Naive B cell (primary cell): ENCODE results near the gene PRKCSH. TPM values are rescaled to one million over a fixed set of nuclear protein-coding genes. Genes with fewer than 3 reads are reported as not detected.
"Not testable (repeated sequence)": the region's sequence is repeated elsewhere in the genome, so short reads cannot be mapped to it uniquely, and the experiment has no call there.

Experiments
- ATAC-seq, 2 donors: fragments of 150-1000 bp; cut with Tn5 transposase; 2 replicates each; pipeline ENCODE4 v1.10.0; 2021; ENCODE audit warnings: low read depth in 2 of 2, mild to moderate bottlenecking in 2 of 2, moderate library complexity in 2 of 2
- DNase-seq: peaks from one replicate; pipeline ENCODE4 v3.0.0; 2022
- H3K27ac Mint-ChIP-seq, 6 donors: one replicate each; pipeline ENCODE4 v1.8.0; 2020 to 2022; ENCODE audit warnings: mild to moderate bottlenecking in 6 of 6, mixed read lengths in 6 of 6, moderate library complexity in 5 of 6, inconsistent platforms in 2 of 6
- H3K27me3 Mint-ChIP-seq, 3 donors: one replicate each; pipeline ENCODE4 v1.8.0; 2021 to 2022; ENCODE audit warnings: mixed read lengths in 3 of 3, mild to moderate bottlenecking in 1 of 3
- H3K36me3 Mint-ChIP-seq, 2 donors: one replicate each; pipeline ENCODE4 v1.8.0; 2020 to 2022; ENCODE audit warnings: mixed read lengths in 2 of 2, inconsistent platforms in 1 of 2, mild to moderate bottlenecking in 1 of 2
- H3K4me1 Mint-ChIP-seq, 3 donors: one replicate each; pipeline ENCODE4 v1.8.0; 2020 to 2022; ENCODE audit warnings: mixed read lengths in 3 of 3, inconsistent platforms in 1 of 3, mild to moderate bottlenecking in 1 of 3, moderate library complexity in 1 of 3
- H3K4me3 Mint-ChIP-seq, 8 donors: one replicate each; pipeline ENCODE4 v1.8.0; 2020 to 2022; ENCODE audit warnings: mild to moderate bottlenecking in 8 of 8, mixed read lengths in 8 of 8, moderate library complexity in 8 of 8, inconsistent platforms in 2 of 8
- H3K9me3 Mint-ChIP-seq, 7 donors: one replicate each; pipeline ENCODE4 v1.8.0; 2020 to 2022; ENCODE audit warnings: mixed read lengths in 7 of 7, mild to moderate bottlenecking in 5 of 7, inconsistent platforms in 2 of 7, moderate library complexity in 1 of 7
- polyA plus RNA-seq, 6 donors: library from polyadenylated mRNA; unstranded; fragments of 300-500 nt; fragmentation: Illumina TruSeq; gene quantifications; one replicate each; pipeline ENCODE4 v1.2.3, GENCODE V29; 2021; ENCODE audit warnings: low read depth in 6 of 6

Gene PRKCSH
- polyA plus RNA-seq, 6 donors from 2014 or later = 32.2 to 79.6 (median 46.9) TPM

DNA sequence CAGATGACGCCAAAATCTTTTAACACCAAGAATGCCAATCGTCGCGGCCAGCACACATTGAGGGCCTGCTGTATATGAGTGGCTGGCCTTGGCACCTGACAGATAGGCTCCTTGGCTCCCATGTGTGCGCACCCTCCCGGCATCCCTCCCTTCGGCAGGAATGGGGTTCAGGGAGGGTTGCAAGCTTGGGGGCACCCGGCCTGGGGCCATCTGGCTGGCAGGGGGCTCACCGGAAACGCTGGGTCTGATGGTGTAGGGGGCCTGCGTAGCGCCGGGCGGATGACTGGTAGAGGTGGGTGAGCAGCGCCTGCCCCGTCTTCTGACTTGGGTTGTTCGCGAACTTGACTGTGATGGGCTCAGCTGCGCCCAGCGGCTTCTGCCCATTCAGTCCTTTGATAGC, 22.4 kb downstream of the PRKCSH start:
- Mint-ChIP-seq H3K36me3 (no peaks in the 10 kb centered on the region), H3K4me1 (peaks cover 0 to 4% (median 0%) of the 10 kb centered on the region in 3 donors), H3K27me3 (peaks cover 5 to 25% (median 23%) of the 10 kb centered on the region in 3 donors), H3K4me3 (no peak overlapping the region), H3K27ac (no peak overlapping the region), H3K9me3 (peaks cover 0 to 1% (median 0%) of the 10 kb centered on the region in 7 donors)
- ATAC-seq (no peak), DNase-seq (no peak)

DNA sequence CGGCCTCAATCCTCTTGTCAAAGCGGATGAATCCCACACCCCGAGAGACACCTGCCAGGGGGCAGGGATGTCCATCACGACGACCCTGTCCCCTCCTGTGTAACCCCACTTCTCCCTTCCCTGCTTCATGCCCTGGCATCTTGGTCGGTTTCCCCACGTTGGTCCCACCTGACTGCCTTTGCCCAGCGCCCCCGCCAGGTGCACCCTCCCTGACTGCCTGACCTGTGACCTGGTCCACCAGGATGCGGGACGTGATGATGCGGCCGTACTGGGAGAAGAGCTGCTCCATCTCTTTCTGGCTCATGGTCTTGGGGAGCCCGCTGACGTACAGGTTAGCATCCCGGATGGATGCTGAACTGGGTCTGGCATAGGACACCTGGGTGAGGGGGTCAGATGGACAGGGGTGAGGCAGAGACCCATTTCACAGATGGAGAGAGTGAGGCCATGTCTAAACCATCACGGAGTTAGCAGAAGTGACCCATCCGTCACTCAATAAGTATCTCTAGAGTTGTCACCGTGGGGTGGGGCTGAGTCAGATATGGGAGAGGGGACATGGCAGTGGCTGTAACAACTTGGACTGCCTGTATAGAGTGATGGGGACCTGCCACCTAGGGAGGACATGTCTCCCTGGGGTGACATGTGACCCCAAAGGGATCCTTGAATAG, 22.9 kb downstream of the PRKCSH start:
- ATAC-seq = no peak
- H3K4me1 Mint-ChIP-seq = peaks cover 0 to 1% (median 0%) of the 10 kb centered on the region in 3 donors
- H3K27me3 Mint-ChIP-seq = peaks cover 5 to 25% (median 23%) of the 10 kb centered on the region in 3 donors
- no peak for DNase-seq
- peaks cover 0 to 1% (median 0%) of the 10 kb centered on the region in 7 donors for H3K9me3 Mint-ChIP-seq
- no peak overlapping the region for H3K4me3 Mint-ChIP-seq
- no peaks in the 10 kb centered on the region for H3K36me3 Mint-ChIP-seq
- peak overlapping the region in 1 of 6 donors; percentile 49 for H3K27ac Mint-ChIP-seq

DNA sequence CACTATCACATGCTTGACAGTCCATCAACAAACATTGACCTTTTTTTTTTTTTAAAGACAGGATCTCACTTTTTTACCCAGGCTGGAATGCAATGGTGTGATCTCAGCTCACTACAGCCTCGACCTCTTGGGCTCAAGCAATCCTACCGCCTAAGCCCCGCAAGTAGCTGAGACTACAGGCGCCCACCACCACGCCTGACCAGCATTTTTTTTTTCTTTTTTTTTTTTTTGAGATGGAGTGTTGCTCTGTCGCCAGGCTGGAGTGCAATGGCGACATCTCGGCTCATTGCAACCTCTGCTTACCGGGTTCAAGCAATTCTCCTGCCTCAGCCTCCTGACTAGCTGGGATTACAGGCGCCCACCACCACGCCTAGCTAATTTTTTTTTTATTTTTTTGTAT, 23.5 kb downstream of the PRKCSH start:
- not testable (repeated sequence) for H3K4me3 Mint-ChIP-seq, H3K9me3 Mint-ChIP-seq, DNase-seq, H3K36me3 Mint-ChIP-seq, ATAC-seq, H3K4me1 Mint-ChIP-seq
- Mint-ChIP-seq H3K27ac (peak overlapping the region in 2 of 6 donors; percentile 47 to 49), H3K27me3 (peaks cover 5 to 25% (median 23%) of the 10 kb centered on the region in 3 donors)

DNA sequence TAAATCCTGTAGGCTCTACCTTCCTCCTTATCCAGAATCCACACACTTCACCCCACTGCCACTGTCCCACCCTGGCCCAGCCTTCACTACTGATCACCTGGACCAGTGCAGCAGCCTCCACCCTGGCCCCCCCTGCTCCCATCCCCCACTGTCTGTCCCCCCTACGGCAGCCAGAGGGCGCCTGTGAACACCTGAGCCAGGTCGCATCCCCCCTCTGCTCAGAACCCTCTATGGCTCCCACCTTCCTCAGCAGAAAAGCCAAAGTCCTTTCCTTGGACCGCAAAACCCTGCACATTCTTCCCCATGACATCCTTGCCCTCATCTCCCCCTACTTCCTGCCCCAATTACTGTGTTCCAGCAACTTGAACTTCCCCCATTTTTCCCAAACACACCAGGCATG, 24.8 kb downstream of the PRKCSH start:
- ATAC-seq = no peak
- H3K36me3 Mint-ChIP-seq = no peaks in the 10 kb centered on the region
- peaks cover 5 to 25% (median 23%) of the 10 kb centered on the region in 3 donors for H3K27me3 Mint-ChIP-seq
- H3K27ac Mint-ChIP-seq = peak overlapping the region in 1 of 6 donors; percentile 75
- no peaks in the 10 kb centered on the region for H3K4me1 Mint-ChIP-seq
- no peak overlapping the region for H3K4me3 Mint-ChIP-seq
- no peak for DNase-seq
- H3K9me3 Mint-ChIP-seq = peaks cover 0 to 1% (median 0%) of the 10 kb centered on the region in 7 donors

DNA sequence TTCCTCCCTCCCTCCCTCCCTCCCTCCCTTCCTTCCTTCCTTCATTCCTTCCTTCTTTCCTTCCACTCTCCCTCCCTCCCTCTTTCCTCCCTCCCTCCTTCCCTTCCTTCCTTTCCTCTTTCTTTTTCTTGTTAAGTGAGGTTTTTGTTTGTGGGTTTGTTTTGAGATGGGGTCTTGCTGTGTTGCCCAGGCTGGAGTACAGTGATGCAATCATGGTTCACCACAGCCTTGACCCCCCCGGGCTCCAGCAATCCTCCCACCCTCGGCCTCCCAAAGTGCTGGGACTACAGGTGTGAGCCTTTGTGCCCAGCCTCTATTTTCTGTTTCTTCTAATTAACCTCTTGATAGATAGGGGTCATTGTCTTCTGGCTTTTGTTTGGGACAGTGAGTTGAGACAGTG, 26.0 kb downstream of the PRKCSH start:
- H3K4me1 Mint-ChIP-seq = no peaks in the 10 kb centered on the region
- peaks cover 0 to 1% (median 0%) of the 10 kb centered on the region in 7 donors for H3K9me3 Mint-ChIP-seq
- H3K27ac Mint-ChIP-seq = no peak overlapping the region
- peaks cover 5 to 30% (median 23%) of the 10 kb centered on the region in 3 donors for H3K27me3 Mint-ChIP-seq
- H3K4me3 Mint-ChIP-seq = no peak overlapping the region
- no peaks in the 10 kb centered on the region for H3K36me3 Mint-ChIP-seq
- ATAC-seq (no peak), DNase-seq (no peak)

DNA sequence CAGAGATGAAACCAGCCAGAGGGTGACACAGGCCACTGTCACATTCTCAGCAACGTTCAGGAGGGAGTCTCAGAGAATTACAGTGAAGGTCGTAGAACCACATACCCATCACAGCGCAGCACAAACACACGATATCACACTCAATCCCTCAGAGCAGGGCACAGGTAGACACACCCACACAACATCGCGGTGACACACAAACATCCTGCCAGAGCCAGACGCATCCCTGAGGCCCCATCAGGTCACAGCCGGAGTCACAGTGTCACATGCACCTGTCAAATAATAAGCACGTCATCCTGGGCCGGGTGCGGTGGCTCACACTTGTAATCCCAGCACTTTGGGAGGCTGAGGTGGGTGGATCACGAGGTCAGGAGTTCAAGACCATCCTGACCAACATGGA, 28.0 kb downstream of the PRKCSH start:
- Mint-ChIP-seq H3K9me3 (peaks cover 0 to 1% (median 0%) of the 10 kb centered on the region in 7 donors), H3K36me3 (no peaks in the 10 kb centered on the region), H3K27ac (peak overlapping the region in 1 of 6 donors; percentile 38), H3K27me3 (peaks cover 10 to 31% (median 19%) of the 10 kb centered on the region in 3 donors), H3K4me3 (peak overlapping the region in 1 of 8 donors; percentile 75), H3K4me1 (no peaks in the 10 kb centered on the region)
- DNase-seq (no peak), ATAC-seq (peak in 1 of 2 donors; percentile 20)

DNA sequence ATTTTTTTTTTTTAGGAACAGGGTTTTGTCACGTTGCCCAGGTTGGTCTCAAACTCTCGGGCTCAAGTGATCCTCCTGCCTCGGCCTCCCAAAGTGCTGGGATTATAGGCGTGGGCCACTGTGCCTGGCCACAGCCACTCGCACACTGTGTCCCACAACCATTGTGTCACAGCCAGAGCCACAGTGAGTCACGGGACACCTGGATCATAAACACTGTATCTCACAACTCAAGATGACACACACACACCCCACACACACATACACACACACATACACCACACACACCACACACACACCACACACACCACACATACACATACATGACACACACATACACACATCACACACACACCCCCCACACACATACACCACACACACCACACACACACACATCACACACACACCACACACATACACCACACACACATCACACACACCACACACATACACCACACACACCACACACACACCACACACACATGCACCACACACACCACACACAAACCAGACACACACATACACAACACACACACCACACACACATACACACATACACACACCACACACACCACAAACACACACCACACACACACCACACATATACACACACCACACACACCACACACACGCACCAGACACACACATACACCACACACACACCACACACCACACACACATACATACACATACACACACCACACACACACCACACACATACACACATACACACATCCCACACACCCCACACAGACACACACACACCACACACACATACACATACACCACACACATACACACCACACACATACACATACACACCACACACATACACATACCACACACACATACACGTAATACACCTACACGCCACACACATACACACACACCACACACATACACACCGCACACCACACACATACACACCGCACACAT, 29.2 kb downstream of the PRKCSH start:
- no peaks in the 10 kb centered on the region for H3K36me3 Mint-ChIP-seq
- peaks cover 11 to 29% (median 14%) of the 10 kb centered on the region in 3 donors for H3K27me3 Mint-ChIP-seq
- H3K27ac Mint-ChIP-seq = no peak overlapping the region
- DNase-seq (no peak), ATAC-seq (no peak)
- peaks cover 0 to 1% (median 0%) of the 10 kb centered on the region in 7 donors for H3K9me3 Mint-ChIP-seq
- H3K4me3 Mint-ChIP-seq = no peak overlapping the region
- no peaks in the 10 kb centered on the region for H3K4me1 Mint-ChIP-seq

DNA sequence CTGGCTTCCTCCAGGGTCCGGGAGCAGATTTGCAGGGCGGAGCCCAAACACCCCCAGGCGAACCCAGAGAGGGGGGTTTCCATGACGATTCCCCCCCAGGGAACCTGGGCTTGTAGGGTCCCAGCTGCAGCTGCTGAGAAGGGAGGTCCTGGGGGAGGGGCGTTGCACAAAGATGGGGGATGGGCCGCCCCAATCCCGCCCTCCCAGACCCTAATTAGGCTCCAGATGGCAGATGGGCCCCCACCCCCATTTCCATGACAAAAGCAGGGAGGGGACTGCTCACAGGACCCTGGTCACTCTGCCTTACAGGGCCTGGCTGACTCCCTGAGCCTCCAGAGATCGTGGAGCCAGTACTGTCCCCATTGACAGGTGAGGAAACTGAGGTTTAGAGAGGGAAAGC, 30.2 kb downstream of the PRKCSH start:
- Mint-ChIP-seq H3K36me3 (no peaks in the 10 kb centered on the region), H3K4me3 (no peak overlapping the region), H3K27ac (peak overlapping the region in 1 of 6 donors; percentile 14), H3K27me3 (peaks cover 4 to 21% (median 7%) of the 10 kb centered on the region in 3 donors), H3K9me3 (no peaks in the 10 kb centered on the region), H3K4me1 (no peaks in the 10 kb centered on the region)
- DNase-seq (no peak), ATAC-seq (no peak)

DNA sequence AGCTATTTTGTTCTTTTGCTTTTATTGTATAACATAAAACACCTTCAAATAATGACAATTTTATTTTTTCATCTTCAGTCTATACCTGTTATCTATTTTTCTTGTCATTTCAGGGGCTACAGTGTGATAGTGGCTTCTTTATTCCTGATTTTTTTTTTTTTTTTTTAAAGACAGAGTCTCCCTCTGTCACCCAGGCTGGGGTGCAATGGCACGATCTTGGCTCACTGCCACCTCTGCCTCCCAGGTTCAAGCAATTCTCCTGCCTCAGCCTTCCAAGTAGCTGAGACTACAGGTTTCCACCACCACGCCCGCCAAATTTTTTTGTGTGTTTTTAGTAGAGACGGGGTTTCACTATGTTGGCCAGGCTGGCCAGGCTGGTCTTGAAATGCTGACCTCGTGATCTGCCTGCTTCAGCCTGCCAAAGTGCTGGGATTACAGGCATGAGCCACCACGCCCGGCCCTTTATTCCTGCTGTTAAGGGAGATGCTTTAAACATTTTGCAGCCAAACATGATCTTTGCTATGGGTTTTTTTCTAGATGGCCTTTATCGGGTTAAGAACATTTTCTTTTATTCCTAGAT, 32.9 kb downstream of the PRKCSH start:
- H3K4me1 Mint-ChIP-seq, H3K9me3 Mint-ChIP-seq, H3K36me3 Mint-ChIP-seq, DNase-seq, H3K27ac Mint-ChIP-seq, ATAC-seq, H3K4me3 Mint-ChIP-seq: not testable (repeated sequence)
- H3K27me3 Mint-ChIP-seq = peaks cover 12 to 29% (median 14%) of the 10 kb centered on the region in 3 donors

DNA sequence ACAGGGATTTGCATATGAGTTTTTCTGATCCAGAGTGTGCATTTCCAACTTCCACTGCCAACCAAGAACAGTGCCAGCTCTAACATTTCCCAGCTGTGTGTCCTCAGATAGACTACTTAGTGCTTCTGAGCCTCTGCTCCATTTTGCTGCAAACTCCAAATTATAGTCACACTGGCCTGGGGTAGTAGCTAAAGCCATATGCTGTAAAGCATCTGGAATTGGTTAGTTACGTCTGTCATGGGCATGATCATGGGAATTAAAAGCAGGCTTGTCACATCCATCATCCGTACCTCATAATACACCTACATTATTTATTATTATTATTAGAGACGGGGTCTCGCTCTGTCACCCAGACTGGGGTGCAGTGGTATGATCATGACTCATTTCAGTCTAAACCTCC, 38.3 kb downstream of the PRKCSH start:
- ATAC-seq (no peak), DNase-seq (no peak)
- Mint-ChIP-seq H3K4me1 (peaks cover 3 to 4% (median 3%) of the 10 kb centered on the region in 3 donors), H3K36me3 (peaks cover 0 to 4% of the 10 kb centered on the region in 2 donors), H3K27ac (no peak overlapping the region), H3K27me3 (peaks cover 17 to 42% (median 28%) of the 10 kb centered on the region in 3 donors), H3K9me3 (peaks cover 0 to 3% (median 0%) of the 10 kb centered on the region in 7 donors), H3K4me3 (no peak overlapping the region)

DNA sequence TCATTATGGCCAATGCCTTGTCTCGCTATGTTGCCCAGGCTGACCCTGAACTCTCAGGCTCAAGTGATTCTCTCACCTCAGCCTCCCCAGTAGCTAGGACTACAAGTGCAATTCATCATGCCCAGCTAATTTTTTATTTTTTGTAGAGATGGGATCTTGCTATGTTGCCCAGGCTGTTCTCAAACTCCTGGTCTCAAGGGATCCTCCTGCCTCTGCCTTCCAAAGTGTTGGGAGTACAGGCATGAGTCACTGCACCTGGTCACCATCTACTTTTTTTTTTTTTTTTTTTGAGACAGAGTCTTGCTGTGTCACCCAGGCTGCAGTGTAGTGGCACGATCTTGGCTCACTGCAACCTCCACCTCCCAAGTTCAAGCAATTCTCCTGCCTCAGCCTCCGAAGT, 39.9 kb downstream of the PRKCSH start:
- not testable (repeated sequence) for H3K36me3 Mint-ChIP-seq, H3K27ac Mint-ChIP-seq, DNase-seq, H3K4me3 Mint-ChIP-seq, H3K9me3 Mint-ChIP-seq, H3K4me1 Mint-ChIP-seq, ATAC-seq
- H3K27me3 Mint-ChIP-seq = peaks cover 18 to 45% (median 35%) of the 10 kb centered on the region in 3 donors

DNA sequence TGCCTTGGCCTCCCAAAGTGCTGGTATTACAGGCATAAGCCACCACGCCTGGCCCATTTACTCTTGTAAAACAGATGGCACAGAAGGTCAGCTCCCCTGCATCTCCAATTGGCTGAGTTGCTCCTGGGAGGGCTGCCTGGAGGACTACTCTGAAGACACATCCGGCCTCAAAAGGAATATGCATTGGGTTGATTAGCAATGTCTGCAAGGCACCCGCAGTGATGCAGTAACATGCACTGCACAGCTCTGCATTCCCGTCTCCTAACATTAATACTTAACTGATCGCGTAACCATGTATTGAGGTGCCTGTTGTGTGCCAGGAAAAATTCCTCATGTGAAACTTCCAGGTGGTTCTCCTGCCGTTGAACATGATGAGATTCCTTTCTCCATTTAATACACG, 40.4 kb downstream of the PRKCSH start:
- Mint-ChIP-seq H3K4me1 (peaks cover 9% of the 10 kb centered on the region in 3 donors), H3K27ac (no peak overlapping the region), H3K4me3 (no peak overlapping the region), H3K27me3 (peaks cover 18 to 45% (median 35%) of the 10 kb centered on the region in 3 donors), H3K9me3 (peaks cover 0 to 7% (median 0%) of the 10 kb centered on the region in 7 donors), H3K36me3 (peaks cover 0 to 4% of the 10 kb centered on the region in 2 donors)
- no peak for DNase-seq
- ATAC-seq = no peak
